Measurements from ENCODE around the gene MRPL55.

The MRPL55 gene

DNA sequence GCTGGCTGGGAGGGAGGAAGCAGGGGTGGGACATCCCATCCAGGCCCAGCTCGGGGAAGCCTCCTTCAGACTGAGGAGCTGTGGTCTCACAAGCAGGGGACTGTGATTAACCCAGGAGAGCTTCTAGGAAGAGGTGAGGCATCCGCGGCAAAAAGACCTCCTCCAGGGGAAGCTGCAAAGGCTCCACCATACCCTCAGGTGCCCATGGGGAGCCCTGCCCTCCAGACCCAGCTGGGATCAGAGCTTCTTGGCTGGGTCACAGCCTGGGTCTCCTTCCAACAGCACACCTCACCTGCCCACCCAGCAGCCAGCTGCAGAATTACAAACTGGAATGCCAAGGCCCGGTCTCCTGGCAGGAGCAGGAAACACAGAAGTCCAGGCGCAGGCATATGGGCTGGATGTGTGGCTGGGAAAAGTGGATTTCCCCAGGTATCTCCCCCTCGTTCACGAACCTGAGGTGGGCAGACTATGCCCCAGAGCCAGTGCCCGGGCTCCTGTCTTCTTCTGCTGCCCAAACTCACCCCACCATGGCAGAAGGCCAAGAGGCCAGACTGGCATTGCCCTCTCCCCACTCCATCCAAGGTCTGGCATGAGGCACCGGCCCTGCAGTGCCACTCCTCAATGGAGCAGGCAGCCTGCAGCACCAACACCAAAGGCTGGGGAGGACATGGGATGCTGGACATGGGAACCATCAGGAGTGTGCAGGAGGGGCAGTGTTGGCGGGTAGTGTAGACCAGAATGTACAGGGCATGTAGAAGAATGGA is 42.0 kb downstream of the MRPL55 start:
- no peak for FAIRE-seq

DNA sequence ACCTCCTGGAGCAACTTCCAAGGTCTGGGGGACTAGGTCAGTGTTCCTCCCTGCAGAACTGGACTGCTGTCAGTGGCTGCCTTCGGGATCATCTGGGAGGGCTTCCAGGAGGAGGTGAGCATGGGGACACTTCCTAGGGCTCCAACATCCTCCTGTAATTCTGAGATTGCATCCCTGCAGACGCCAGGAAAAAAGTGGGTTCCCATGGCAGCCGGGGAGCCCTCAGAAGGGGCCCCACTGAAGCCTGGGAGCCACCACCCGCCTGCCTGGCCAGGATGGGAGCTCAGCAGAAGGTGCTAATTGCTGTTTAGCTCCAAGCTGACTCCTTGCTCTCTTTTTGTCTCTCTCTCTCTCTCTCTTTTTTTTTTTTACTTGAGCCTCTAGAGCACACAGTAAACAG is 42.7 kb downstream of the MRPL55 start:
- FAIRE-seq = no peak

DNA sequence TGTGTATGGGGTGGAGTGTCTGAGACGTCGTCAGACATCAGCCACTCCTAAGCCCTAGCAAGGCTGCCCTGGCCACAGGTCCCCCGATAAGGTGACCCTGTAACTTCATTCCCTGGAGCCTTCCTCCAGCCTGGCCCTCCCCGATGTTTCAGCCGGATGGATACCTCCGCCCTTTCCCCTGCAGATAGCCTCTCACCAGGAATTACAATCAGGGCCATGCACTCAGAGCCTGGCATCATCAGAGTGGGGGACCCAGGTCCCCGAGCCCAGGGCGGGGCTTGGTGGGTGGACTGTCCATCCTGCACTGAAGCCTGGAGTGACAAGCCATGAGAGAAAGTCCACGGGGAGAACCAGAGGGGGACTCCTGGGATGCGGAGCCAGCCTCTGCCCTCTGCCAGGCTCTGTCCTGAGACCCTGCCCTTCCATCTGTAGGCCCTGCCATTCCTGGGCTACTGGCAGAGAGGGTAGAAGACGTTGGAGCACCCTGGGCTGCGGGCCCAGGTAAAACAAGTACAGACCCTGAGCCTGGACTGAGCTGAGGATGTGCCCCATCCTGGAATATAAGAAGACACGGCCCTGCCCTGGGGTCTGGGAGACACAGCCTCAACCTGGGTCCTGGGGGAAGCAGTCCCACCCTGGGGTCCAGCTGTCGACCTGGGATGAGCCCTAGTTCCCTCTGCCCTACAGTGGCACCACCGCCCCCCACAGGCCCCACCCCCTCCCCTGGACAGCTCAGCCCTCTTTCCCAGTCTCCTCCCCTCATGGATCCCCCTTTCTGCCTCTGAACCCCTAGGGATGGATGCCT is 43.4 kb downstream of the MRPL55 start:
- no peak for FAIRE-seq

DNA sequence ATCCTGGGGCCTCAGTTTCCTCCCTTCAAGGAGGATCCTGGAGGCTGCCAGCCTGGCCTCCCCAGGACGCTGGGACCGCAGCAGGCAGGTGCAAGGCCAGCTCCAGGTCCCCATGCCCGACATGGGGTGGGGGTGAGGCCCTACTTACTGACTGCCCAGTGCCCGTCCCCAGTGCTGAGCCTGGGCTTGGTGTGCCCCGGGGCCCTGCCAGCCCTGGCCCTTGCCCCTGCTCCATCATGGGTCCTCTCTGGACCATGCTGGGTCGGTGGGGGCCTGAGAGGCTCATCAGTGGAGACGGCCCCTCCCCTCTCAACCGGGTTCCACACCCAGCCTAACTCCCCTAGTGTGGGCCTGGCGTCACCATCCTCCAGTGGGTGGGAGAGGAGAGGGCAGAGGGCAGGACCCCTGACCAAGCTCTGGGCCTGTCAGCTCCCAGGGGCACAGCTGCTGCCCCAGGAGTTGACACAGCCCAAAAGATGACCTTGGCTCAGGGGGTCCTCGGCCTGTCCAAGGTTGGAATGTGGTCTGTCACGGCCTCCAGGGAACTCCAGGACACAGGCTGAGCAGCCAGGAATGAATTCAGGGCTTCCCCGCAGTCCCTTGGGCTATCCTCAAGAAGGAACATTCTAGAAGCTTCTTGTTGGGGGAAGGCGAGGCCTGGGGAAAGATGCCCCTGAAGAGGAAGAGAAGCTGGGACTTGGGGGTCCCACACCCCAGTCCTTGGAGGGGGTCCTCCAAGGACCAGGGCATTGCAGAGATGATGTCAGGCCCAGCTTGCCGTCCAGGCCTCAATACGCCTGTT is 44.2 kb downstream of the MRPL55 start:
- FAIRE-seq = no peak

DNA sequence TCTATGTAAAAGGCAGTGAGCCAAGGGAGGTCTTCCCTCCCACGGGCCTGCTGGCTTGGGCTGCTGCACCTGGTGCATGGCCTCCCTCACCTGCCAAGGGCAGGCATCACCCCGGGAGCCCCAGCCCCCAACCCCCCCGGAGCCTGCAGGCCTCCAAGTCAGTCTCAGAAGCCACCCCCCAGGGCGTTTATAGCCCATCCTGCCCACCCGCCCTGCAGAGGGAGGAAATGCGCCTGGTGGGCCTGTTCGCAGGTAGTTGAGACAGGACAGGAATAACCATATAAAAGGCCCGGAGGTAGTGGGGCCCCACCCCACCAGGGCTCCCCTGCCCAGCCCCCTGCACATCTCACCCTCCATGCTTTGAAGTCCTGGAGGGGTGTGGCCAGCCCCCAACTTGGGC is 44.8 kb downstream of the MRPL55 start:
- no peak for FAIRE-seq

DNA sequence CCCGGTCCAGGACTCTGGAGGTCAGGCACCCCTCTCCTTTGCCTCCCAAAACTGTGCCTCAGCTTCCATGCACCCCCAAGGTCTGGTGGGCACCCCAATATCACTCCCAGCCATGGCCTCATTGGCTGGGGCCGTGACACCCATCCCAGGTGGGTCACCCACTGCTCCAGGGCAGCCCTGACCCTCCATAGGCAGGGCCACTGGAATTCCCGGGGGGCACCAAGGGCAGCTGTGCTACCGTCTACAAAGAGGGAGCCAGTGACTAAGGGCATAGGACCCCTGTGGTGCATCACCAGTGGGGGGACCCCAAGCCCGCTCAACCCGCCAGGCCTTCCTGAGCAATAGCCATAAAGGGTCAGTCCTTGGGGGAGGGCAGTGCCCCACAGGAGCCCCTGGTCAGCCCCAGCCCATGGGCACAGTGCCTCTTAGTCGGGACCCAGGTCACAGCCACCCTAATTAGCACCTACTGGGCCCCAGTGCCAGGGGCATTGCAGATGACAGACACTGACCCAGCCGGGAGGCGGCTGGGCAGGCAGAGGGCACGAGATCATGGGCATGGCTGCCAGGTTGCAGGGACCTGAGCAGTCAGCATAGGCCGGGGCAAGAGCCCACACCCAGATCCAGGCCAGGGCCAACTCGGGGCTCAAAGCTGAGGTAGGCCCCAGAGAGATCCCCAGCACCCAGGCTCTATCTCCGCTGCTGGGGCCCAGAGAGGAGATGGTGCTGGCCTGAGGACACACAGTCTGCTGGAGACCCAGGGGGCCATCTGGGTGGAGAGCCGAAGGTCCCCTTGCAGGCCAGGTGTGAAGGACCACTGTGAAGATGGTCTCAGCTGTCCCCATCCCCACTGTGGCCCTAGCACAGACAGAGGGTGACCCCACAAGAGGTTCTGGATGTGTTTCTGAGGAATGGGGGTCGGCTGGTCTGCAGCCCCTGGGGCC is 45.6 kb downstream of the MRPL55 start:
- FAIRE-seq = no peak

DNA sequence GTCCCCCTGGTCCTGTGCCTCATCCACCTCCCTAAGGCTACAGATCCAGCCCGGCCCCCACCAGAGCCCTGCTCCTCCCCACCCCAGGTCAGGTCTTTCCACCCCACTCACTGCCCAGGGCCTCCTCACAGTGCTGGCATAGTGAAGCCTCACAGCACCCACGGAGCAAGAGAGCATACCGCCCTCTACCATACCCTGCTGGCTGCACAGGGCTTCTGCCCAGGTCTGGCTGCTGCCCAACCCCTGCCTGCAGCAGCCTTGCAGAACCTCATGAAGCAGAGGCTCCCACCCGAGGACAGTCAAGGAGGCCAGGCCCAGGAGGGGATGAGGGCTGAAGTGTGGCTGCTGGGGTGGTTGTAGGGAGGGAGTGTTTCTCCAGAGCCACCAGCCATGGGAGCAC is 46.3 kb downstream of the MRPL55 start:
- no peak for FAIRE-seq

DNA sequence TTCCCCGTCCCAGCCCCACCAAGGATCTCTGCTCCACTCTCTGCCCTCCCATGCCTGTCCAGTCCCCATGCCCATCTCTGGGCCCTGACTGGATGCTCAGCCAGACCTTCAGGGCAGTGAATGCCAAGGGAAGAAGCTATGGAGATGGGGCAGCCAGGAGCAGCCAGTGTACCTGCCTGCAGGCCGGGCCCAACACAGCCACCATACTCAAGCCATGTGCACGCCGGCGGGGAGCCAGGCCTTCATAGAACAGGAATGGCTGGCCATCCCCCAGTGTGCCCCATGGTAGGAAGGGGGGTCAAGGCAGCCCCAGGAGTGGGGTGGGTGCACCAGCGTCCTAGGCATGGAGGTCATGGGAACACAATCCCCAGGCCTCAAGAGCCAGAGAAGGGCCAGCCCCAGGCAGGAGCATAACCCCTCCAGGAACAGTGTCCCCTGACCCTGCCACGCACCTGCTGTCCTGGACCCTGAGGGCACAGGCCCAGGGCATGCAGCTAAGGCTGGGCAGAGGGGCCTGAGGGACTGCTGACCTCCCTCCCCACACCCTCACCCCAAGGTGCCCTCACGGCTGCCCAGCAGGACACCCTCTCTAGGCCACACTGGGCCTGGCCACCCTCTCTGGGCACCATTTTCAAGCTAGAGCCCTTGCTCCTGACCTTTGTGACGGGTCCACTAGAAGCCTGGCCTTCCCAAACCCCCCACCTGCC is 46.9 kb downstream of the MRPL55 start:
- no peak for FAIRE-seq

DNA sequence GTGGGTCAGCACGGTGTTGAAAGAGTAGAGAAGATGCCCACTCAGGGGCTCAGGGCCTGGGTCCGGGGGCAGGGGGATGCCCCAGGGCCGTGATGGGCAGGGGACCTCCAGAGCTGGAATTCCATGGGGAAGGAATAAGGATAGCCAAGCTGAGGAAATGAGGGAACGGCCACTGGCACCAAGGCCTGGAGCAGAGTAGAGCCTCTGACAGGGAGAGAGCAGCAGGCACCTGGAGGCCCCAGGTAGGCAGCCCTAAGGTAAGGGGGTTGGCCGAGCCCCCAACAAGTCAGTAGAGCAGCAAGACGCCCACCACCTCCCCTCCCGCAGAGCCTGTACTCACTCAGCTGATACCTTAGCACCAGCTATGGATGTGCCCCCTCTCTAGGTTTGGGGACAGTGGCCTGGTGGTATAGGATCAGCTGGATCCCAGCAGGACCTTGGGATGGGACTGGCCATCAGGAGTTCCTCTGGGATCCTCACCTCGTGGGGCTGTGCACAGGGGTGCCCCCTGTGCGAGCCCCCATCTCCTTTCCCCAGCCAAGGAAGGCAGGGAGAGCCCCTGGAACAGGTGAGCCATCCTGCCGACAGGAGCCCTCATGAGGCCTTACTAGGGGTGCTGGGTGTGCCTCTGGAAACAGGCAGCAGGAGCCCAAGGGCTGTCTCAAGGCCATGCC is 47.6 kb downstream of the MRPL55 start:
- FAIRE-seq = no peak

DNA sequence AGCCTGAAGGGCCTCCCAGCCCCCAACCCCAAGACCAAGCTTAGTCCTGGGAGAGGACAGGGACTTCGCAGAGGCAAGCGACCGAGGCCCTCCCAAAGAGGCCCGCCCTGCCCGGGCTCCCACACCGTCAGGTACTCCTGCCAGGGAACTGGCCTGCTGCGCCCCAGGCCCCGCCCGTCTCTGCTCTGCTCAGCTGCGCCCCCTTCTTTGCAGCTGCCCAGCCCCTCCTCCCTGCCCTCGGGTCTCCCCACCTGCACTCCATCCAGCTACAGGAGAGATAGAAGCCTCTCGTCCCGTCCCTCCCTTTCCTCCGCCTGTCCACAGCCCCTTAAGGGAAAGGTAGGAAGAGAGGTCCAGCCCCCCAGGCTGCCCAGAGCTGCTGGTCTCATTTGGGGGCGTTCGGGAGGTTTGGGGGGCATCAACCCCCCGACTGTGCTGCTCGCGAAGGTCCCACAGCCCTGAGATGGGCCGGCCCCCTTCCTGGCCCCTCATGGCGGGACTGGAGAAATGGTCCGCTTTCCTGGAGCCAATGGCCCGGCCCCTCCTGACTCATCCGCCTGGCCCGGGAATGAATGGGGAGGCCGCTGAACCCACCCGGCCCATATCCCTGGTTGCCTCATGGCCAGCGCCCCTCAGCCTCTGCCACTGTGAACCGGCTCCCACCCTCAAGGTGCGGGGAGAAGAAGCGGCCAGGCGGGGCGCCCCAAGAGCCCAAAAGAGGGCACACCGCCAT is 48.5 kb downstream of the MRPL55 start:
- FAIRE-seq = no peak

DNA sequence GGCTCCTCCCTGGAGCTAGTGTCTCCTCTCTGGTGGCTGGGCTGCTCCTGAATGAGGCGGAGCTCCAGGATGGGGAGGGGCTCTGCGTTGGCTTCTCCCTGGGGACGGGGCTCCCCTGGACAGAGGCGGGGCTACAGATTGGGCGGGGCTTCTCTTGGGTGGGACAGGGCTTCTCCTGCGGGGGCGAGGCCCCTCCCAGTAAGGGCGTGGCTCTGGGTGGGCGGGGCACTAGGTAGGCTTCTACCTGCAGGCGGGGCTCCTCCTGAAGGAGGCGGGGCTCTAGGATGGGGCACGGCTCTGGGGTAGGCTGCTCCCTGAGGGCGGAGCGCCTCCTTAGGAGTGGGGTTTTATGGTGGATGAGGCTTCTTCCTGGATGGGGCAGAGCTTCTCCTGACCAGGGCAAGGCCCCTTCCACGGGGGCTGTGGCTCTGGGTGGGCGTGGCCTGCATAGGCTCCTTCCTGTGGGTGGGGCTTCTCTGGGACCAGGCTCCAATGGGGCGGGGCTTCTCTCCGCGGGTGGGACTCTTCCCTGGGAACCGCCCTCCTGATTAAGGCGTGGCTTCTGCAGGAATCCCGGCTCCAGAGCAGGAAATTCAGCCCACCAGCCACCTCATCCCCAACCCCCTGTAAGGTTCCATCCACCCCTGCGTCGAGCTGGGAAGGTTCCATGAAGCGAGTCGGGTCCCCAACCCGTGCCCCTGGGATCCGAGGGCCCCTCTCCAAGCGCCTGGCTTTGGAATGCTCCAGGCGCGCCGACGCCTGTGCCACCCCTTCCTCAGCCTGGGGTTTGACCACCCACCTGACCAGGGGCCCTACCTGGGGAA is 49.3 kb downstream of the MRPL55 start:
- FAIRE-seq = no peak

DNA sequence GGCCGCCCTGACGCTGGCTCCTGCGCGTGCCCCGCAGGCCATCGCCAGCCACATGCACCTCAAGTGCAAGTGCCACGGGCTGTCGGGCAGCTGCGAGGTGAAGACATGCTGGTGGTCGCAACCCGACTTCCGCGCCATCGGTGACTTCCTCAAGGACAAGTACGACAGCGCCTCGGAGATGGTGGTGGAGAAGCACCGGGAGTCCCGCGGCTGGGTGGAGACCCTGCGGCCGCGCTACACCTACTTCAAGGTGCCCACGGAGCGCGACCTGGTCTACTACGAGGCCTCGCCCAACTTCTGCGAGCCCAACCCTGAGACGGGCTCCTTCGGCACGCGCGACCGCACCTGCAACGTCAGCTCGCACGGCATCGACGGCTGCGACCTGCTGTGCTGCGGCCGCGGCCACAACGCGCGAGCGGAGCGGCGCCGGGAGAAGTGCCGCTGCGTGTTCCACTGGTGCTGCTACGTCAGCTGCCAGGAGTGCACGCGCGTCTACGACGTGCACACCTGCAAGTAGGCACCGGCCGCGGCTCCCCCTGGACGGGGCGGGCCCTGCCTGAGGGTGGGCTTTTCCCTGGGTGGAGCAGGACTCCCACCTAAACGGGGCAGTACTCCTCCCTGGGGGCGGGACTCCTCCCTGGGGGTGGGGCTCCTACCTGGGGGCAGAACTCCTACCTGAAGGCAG is 50.0 kb downstream of the MRPL55 start:
- no peak for FAIRE-seq

DNA sequence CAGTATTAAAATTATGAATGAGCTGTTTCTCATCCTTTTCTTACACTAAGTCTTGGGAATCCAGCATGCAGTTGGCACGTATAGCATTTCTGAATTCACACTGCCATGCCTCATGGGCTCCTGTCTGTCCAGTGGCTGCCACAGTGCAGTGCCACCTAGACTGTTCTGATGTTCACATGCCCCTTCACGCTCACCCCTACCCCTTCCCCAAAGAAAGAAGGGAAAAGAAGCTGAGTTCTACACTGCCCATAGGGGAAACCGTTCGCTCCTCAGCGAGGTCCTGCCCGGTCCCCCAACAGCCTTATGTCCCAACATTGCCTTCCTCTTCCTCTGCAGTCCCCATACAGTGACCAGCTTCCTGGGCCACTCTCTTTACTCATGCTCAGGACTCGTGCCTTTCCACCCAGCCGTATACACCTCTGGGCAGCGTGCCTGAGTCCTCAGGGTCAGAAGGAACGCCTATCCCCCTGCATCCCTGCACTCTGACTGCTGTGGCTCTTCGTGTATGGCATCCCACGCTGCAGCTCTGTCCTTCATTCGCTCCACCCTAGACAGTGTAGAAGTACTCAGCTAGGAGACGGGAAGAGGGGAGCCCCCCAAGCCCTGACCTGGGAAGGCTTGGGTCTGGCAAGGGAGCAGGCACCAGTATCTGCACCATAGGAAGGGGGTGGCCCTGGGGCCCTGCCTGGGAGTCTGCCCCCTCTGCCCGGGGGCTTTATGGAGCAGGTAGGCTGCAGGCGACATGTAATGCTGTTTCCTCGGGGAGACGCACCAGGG is 50.7 kb downstream of the MRPL55 start:
- no peak for FAIRE-seq
